ENCODE measurements around the gene ENTPD3. TPM values are rescaled to one million over a fixed set of nuclear protein-coding genes. Genes with fewer than 3 reads are reported as not detected.

Gene ENTPD3
- total and polyA plus RNA-seq, 2 of the 13 experiments (the other 11 are each of a cell fraction or from before 2014, with no cell fraction given) = 0.07 TPM; not detected in 1

DNA sequence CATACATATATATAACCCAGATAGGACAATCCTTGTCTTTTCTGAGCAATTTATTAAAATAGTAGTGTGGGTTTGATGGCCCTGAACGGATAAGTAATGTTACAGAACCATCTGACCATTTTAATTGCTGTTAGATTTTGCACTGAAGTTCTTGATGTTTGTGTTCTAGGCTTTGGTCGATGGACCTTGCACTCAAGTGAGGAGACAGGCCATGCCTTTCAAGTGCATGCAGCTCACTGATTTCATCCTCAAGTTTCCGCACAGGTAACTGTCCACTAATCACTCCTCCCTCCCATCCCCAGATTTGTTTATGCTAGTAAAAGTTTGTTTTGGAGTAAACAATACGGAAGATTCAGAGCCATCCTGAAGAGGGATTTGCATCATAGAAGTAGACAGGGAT, 71.5 kb downstream of the ENTPD3 start (continued):
- TF ChIP-seq, protein P1, sequence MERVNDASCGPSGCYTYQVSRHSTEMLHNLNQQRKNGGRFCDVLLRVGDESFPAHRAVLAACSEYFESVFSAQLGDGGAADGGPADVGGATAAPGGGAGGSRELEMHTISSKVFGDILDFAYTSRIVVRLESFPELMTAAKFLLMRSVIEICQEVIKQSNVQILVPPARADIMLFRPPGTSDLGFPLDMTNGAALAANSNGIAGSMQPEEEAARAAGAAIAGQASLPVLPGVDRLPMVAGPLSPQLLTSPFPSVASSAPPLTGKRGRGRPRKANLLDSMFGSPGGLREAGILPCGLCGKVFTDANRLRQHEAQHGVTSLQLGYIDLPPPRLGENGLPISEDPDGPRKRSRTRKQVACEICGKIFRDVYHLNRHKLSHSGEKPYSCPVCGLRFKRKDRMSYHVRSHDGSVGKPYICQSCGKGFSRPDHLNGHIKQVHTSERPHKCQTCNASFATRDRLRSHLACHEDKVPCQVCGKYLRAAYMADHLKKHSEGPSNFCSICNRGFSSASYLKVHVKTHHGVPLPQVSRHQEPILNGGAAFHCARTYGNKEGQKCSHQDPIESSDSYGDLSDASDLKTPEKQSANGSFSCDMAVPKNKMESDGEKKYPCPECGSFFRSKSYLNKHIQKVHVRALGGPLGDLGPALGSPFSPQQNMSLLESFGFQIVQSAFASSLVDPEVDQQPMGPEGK (CRISPR knock-in tag; IDR thresholded peaks at IDR 0.05) = no peak
- TF ChIP-seq STAG1 (CRISPR knock-in tag; IDR thresholded peaks at IDR 0.05) (no peak), ARNT2 (CRISPR knock-in tag; IDR thresholded peaks at IDR 0.05; ENCODE audit: low read depth) (no peak), PRPF4 (IDR thresholded peaks at IDR 0.05; ENCODE audit: low read depth, low read length, poor library complexity, severe bottlenecking) (no peak), HDAC1 (CRISPR knock-in tag; IDR thresholded peaks at IDR 0.05) (no peak), ZNF230 (CRISPR knock-in tag; IDR thresholded peaks at IDR 0.05) (no peak), ZNF772 (CRISPR knock-in tag; IDR thresholded peaks at IDR 0.05) (no peak), BRD4 (CRISPR knock-in tag; IDR thresholded peaks at IDR 0.05) (no peak), KAT7 (CRISPR knock-in tag; IDR thresholded peaks at IDR 0.05; ENCODE audit: borderline replicate concordance) (no peak), SAP130 (CRISPR knock-in tag; IDR thresholded peaks at IDR 0.05; ENCODE audit: low read depth) (0 out of 2 replicates have a peak, but pooled peaks have one; percentile 15), HNRNPH1 (optimal IDR thresholded peaks at IDR 0.05; ENCODE audit: low read depth, low read length) (no peak), PTBP1 (IDR thresholded peaks at IDR 0.05; ENCODE audit: low read depth, low read length, poor library complexity, severe bottlenecking) (no peak), NRL (CRISPR knock-in tag; IDR thresholded peaks at IDR 0.05; ENCODE audit: borderline replicate concordance) (no peak), RBFOX2 (IDR thresholded peaks at IDR 0.05; ENCODE audit: low read depth, low read length) (peak; percentile 61), KMT2B (CRISPR knock-in tag; IDR thresholded peaks at IDR 0.05) (no peak)
- TF ChIP-seq, protein P2, sequence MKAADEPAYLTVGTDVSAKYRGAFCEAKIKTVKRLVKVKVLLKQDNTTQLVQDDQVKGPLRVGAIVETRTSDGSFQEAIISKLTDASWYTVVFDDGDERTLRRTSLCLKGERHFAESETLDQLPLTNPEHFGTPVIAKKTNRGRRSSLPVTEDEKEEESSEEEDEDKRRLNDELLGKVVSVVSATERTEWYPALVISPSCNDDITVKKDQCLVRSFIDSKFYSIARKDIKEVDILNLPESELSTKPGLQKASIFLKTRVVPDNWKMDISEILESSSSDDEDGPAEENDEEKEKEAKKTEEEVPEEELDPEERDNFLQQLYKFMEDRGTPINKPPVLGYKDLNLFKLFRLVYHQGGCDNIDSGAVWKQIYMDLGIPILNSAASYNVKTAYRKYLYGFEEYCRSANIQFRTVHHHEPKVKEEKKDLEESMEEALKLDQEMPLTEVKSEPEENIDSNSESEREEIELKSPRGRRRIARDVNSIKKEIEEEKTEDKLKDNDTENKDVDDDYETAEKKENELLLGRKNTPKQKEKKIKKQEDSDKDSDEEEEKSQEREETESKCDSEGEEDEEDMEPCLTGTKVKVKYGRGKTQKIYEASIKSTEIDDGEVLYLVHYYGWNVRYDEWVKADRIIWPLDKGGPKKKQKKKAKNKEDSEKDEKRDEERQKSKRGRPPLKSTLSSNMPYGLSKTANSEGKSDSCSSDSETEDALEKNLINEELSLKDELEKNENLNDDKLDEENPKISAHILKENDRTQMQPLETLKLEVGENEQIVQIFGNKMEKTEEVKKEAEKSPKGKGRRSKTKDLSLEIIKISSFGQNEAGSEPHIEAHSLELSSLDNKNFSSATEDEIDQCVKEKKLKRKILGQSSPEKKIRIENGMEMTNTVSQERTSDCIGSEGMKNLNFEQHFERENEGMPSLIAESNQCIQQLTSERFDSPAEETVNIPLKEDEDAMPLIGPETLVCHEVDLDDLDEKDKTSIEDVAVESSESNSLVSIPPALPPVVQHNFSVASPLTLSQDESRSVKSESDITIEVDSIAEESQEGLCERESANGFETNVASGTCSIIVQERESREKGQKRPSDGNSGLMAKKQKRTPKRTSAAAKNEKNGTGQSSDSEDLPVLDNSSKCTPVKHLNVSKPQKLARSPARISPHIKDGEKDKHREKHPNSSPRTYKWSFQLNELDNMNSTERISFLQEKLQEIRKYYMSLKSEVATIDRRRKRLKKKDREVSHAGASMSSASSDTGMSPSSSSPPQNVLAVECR (CRISPR knock-in tag; IDR thresholded peaks at IDR 0.05; ENCODE audit: borderline replicate concordance) = peak; percentile 16; the same call in 1 of the 2 replicates
- TF ChIP-seq, protein P3, sequence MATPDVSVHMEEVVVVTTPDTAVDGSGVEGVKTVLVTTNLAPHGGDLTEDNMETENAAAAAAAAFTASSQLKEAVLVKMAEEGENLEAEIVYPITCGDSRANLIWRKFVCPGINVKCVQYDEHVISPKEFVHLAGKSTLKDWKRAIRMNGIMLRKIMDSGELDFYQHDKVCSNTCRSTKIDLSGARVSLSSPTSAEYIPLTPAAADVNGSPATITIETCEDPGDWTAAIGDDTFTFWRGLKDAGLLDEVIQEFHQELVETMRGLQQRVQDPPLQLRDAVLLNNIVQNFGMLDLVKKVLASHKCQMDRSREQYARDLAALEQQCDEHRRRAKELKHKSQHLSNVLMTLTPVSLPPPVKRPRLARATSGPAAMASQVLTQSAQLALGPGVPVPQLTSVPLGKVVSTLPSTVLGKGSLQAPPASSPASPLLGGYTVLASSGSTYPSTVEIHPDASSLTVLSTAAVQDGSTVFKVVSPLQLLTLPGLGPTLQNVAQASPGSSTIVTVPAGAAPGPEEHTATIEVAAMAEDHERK (CRISPR knock-in tag; IDR thresholded peaks at IDR 0.05; ENCODE audit: low read depth) = no peak
- TF ChIP-seq, protein P4, sequence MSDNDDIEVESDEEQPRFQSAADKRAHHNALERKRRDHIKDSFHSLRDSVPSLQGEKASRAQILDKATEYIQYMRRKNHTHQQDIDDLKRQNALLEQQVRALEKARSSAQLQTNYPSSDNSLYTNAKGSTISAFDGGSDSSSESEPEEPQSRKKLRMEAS (IDR thresholded peaks at IDR 0.05) = peak; percentile 22; the same call in 1 of the 2 replicates
- TF ChIP-seq, protein P5, sequence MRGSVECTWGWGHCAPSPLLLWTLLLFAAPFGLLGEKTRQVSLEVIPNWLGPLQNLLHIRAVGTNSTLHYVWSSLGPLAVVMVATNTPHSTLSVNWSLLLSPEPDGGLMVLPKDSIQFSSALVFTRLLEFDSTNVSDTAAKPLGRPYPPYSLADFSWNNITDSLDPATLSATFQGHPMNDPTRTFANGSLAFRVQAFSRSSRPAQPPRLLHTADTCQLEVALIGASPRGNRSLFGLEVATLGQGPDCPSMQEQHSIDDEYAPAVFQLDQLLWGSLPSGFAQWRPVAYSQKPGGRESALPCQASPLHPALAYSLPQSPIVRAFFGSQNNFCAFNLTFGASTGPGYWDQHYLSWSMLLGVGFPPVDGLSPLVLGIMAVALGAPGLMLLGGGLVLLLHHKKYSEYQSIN (CRISPR knock-in tag; IDR thresholded peaks at IDR 0.05; ENCODE audit: borderline replicate concordance) = no peak
- TF ChIP-seq, protein P6, sequence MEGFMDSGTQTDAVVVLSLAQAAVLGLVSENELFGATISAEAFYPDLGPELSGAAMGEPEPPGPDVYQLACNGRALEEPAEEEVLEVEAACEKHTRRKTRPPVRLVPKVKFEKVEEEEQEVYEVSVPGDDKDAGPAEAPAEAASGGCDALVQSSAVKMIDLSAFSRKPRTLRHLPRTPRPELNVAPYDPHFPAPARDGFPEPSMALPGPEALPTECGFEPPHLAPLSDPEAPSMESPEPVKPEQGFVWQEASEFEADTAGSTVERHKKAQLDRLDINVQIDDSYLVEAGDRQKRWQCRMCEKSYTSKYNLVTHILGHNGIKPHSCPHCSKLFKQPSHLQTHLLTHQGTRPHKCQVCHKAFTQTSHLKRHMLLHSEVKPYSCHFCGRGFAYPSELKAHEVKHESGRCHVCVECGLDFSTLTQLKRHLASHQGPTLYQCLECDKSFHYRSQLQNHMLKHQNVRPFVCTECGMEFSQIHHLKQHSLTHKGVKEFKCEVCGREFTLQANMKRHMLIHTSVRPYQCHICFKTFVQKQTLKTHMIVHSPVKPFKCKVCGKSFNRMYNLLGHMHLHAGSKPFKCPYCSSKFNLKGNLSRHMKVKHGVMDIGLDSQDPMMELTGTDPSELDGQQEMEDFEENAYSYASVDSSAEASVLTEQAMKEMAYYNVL (CRISPR knock-in tag; IDR thresholded peaks at IDR 0.05; ENCODE audit: borderline replicate concordance) = no peak
